CD4-positive, alpha-beta T cell treated with Interleukin-21 for 1 hour (primary cell): ENCODE data around the gene ECEL1.
"Not testable (repeated sequence)": the region's sequence is repeated elsewhere in the genome, so short reads cannot be mapped to it uniquely, and the experiment has no call there.

Experiments used
- DNase-seq: peaks from one replicate; pipeline ENCODE4 v3.0.0-alpha.2; 2020

The ECEL1 gene, protein sequence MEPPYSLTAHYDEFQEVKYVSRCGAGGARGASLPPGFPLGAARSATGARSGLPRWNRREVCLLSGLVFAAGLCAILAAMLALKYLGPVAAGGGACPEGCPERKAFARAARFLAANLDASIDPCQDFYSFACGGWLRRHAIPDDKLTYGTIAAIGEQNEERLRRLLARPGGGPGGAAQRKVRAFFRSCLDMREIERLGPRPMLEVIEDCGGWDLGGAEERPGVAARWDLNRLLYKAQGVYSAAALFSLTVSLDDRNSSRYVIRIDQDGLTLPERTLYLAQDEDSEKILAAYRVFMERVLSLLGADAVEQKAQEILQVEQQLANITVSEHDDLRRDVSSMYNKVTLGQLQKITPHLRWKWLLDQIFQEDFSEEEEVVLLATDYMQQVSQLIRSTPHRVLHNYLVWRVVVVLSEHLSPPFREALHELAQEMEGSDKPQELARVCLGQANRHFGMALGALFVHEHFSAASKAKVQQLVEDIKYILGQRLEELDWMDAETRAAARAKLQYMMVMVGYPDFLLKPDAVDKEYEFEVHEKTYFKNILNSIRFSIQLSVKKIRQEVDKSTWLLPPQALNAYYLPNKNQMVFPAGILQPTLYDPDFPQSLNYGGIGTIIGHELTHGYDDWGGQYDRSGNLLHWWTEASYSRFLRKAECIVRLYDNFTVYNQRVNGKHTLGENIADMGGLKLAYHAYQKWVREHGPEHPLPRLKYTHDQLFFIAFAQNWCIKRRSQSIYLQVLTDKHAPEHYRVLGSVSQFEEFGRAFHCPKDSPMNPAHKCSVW

DNA sequence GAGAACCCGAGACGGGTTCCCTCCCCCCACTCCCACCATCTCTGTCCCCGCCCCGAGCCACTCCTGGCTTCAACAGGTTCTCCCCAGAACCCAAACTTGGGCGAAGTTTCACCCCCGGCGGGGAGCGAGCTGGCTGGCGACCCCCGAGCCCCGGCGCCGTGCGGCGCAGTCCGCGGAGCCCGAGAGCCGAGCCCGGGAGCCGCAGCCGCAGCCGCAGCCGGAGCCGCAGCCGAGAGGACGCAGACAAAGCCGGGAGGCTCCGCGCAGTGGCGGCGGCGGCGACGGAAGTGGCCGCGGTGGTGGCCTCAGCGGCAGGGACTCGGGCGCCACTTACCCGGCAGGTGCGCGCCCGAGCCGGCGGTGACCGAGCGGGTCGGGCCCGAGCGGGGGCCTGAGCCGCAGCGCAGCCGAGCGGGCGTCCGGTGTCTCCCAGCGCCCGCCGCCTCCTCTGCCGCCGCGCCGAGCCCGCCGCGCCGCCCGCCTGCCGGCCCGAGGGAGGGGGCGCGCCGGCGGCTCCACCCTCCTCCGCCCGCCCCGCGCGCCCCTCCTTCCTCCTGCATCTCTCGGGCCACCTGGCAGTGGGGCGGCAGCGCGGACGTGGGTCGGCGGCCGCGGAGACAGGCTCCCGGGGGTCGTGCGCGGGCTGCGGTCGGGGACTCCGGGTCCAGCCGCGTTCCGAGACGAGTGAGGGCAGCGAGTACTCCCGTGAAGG is at the start of gene ECEL1:
Gene ECEL1 (minus strand): TSS at position 450 of the 712 bp plus-strand sequence. CDS start 1,181 bp downstream, outside the sequence.
- no peak for DNase-seq

DNA sequence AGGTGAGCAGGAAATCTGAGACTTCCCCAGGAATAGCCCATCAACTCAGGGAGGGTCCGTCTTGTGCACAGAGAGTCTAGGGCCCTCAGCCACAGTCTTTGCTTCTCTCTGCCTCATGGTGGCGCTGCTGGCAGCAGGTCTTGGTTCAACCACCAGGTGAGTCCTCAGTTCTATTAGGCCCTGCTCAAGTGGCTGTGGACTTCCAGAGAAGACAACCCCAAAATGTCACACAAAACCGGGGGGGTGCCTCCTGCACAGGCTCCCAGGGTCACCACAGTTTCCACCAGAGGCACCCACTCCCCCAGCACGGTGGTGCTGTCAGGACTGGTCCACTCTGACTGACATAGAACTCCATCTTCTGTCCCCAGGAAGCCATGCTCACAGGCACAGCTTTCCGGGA is 49.4 kb upstream of the ECEL1 start:
- DNase-seq, result no peak

DNA sequence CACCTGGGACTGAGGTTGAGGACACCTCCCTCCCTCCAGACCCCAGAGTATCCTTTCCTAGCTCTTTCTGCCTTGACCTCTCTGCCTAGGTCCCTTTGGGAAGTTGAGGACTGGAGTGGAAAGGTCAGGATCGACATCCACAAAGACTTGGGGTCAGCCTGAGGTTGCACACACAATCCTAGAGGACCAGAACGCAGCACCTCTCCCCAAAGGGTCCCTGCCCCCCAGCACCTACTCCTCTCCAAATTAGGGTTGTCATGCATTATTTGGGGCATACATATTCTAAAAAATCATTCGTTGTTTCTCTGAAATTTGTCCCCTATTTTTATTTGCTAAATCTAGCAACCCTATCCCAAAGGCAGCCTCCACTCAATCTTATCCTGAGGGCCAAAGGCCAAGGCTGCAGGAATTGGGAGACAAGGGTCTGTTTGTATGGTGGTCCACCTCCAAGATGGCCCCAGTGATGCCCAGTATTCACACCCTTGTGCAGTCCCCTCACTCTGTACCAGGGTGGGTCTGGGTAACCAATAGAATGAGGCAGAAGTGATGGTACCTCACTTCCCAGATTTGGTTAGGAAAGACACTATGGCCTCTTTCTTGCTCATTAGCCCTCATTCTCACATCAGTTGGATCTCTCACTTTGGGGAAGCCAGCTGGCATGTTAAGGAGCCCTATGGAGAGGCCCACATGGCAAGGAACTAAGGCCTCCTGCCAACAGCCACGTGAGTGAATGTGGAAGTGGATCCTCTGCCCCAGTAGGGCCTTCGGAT is 48.3 kb upstream of the ECEL1 start:
- no peak for DNase-seq

DNA sequence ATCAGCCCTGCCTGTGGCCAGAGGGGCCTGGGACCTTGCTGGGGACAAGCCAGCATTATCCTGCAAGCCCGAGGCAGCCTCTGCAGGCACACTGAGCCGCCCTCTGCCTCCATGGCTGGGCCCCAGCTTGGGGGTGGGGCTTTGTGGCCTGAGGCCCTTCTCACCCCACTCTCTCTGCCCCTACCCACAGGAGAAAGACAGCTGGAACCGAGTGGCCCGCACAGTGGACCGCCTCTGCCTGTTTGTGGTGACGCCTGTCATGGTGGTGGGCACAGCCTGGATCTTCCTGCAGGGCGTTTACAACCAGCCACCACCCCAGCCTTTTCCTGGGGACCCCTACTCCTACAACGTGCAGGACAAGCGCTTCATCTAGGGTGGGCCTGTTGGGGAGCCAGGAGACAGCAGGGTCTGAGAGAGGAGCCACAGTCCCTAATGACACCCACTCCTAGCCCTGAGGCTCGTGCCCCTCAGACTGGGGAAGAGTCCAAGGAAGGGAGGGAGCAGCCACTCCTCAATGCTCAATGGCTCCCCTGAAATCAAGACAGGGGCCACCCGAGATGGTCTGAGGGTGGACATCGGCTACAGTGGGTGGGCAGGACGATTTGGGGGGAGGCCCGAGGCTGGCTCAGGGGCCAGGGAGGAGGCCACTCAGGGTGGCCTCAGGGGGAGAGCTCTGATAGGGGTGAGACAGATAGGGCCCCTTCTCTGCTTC is 47.5 kb upstream of the ECEL1 start:
- no peak for DNase-seq

DNA sequence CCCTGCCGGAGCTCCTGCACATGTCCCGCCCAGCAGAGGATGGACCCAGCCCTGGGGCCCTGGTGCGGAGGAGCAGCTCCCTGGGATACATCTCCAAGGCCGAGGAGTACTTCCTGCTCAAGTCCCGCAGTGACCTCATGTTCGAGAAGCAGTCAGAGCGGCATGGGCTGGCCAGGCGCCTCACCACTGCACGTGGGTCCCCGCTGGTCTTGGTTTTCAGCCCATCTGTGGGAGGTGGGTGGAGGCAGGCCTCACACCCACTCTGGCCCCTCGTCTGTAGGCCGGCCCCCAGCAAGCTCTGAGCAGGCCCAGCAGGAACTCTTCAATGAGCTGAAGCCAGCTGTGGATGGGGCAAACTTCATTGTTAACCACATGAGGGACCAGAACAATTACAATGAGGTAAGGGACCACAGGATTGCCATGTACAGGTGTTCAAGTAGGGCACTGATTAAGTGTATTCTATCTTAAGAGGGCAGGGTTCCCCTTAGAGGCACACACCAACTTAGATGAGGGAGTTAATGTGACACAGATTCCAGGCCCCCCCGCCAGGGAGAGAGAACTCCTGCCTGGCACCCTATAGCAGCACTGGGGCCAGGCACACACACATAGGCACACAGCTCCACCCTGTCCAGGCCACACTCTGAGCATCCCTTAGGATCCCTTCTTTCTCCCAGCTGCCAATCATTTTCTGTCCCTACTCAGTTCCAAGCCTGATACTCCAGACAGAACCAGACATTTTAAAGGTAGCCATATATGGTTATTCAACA is 46.5 kb upstream of the ECEL1 start:
- no peak for DNase-seq

DNA sequence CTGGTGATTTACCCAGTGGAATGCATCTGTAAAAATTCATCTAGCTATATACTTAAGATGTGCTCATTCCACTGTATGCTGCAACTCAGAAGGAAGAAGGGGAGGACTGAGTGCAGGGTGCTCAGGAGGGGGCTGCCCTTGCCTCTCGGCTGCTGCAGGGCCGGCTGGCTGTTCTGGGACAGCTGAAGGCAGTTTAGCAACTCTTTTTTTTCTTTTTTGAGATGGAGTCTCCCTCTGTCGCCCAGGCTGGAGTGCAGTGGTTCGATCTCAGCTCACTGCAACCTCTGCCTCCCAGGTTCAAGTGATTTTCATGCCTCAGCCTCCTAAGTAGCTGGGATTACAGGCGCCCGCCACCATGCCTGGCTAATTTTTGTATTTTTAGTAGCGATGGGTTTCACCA is 45.2 kb upstream of the ECEL1 start:
- DNase-seq, result not testable (repeated sequence)

DNA sequence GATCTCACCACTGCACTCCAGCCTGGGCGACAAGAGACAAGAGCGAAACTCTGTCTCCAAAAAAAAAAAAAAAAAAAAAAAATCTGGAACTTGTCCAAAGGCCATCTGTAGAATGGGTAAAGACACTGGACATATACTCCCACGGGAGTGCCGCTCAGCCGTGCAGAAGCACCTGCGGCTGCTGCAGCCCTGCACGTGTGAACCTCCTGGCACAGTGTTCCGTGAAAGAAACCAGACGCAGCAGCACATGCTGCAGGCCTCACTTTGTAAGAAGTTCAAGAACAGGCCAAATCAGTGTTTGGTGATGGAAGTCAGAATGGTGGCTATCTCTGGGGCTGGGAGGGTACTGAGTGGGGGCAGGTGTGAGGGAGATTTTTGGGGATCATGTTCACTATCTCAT is 44.8 kb upstream of the ECEL1 start:
- DNase-seq, result no peak

DNA sequence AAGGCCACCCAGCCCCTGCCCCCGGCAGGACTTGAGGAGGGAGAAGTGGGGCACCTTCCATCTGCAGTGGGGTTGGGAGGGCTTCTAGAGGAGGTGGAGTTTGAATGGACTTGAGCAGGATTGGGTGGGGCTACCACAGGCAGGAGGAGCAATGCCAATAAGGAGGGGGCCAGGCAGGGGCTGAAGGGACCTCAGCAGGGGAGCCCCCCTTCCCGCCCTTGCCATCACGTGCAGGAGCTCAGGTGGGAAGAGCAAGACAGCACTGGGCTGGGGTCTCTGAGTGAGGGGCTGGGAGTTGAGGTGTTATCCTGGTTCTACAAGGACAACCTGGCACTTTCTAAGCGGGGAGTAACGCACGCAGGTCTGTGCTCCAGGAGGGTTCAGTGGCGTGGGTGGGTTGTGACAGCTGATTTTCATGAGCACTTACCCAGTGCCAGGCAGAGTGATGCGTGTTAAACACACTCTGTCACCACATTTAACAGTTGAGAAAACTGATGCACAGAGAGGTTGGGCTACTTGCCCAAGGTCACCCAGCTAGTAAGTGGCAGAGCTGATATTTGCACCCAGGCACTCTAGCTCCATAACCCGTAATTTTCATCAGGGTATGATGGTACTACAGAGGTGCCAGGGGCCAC is 43.1 kb upstream of the ECEL1 start:
- no peak for DNase-seq

DNA sequence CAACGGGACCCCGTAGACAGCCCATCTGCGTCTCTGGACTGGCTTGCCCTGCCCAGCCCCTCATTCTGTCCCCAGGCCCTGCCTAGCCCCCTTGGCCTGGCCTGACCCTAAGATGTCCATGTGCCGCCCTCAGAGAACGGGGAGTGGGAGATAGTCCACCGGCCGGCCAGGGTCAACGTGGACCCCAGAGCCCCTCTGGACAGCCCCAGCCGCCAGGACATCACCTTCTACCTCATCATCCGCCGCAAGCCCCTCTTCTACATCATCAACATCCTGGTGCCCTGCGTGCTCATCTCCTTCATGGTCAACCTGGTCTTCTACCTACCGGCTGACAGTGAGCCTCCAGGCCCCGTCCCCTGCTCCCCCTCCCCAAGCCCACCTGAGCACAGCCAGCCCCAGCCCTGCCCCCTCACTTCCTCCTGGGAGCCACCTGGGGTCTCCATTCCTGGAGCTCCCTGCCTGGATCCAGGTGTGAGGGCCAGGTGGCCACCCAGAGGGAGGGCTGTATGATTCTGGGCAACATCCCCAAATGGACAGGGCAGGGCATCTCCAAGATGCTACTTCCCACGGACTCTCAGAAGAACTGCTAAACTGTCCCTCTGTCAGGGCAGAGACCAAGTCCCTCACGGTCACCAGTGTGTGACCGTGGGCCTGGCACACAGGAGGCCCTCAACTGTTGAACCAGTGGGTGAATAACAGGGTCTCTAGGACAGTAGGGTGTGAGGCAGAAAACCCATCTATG is 42.3 kb upstream of the ECEL1 start:
- no peak for DNase-seq

DNA sequence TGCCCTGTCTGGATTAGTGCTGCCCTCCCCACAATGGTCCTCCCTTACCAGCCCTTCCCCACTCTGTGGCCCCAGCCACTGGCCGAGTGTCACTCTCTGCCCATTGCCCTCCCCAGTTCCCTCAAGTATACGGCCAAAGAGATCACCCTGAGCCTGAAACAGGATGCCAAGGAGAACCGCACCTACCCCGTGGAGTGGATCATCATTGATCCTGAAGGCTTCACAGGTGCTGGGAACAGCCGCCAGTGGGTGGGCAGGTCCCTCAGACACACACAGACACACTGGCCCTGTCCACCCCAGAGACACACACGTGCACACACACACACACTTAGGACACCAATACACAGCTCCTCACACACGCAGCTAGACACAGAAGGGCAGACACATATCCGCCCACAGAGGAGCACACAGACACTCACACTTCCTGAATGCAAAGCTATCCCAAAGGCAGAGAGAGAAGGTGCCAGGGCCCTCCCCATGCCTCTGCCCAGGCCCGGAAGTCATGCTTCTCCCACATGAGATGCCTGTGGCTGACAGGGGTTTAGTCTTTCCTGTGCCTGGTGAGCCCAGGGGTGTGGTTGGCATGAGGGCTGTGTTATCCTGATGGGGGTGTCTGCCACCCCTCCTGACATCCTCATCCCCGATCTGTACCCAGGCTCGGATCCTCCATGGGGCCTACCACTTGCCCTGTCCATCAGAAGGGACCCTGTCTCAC is 41.3 kb upstream of the ECEL1 start:
- DNase-seq, result no peak

DNA sequence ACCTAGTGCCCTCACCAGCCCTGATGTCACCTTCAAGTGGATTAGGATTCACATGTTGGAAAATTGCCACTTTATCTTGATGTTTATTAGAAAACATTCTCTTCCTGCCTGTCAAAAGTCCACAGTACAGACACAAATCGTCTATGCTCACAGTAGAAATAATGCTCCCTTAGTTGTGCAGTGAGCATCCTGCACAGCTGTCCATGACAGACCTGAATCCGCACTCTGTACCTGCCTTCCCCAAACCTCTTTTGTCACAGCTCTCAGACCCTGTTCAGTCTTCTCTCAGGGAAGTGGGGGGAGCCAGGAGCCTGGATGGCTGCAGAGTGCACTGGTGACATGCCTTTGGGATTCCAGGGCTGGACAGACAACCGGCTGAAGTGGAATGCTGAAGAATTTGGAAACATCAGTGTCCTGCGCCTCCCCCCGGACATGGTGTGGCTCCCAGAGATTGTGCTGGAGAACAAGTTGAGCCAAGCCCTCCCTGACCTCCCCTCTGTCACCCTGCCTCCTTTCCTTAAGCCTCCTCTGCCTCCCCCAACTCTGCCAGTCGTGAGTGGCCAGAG is 40.4 kb upstream of the ECEL1 start:
- no peak for DNase-seq

DNA sequence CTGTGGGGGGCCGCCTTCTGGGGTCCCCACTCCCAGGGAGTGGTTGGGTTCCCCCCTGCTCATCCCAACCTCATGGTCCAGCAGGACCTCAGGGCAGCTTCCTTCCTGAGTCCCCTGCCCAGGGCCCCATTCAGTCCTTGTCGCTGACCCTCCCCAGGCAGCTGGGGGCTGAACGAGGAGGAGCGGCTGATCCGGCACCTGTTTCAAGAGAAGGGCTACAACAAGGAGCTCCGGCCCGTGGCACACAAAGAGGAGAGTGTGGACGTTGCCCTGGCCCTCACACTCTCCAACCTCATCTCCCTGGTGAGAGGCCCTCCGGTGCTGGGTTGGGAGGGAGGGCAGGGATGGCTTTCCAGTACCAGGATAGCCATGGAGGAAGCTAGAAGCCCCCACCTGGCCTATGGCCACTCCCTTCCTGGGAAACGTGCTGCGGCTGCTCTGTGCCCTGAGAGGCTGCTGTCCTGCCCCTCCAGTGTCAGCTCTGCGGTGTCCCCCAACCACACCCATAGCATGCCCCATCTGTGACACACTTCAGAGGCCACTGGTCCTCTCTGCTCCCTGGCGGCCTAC is 38.8 kb upstream of the ECEL1 start:
- DNase-seq, result no peak

DNA sequence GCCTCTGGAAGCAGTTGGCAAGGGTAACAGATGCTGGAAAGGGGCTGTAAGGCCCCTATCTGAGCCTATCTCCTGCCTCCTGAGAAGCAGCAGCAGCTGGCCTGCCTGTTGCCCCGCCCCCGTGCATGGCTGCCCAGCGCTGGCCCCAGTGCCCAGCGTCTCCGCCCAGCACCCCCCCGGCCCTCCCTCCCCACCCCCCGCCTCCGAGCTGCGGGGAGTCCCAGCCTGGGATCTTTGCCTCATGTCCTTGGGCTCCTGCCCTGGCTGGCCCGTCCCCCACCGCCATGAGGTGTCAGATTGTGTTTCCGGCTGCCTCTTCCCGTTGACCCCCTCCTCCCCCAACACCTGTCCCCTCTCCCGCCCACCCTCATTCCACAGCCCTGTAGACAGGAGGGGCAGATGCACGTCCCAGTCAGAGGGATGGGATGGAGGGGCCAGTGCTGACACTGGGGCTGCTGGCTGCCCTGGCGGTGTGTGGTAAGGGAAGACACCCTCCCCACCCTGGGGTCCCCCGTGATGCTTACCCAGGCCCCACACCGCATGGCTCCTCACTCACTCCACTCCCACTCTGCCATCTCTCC is 38.2 kb upstream of the ECEL1 start, which contains the start of gene CHRND:
Gene CHRND (plus strand): TSS at position 370 of the 581 bp plus-strand sequence. CDS start 56 bp downstream, at position 426.
- DNase-seq, result no peak

DNA sequence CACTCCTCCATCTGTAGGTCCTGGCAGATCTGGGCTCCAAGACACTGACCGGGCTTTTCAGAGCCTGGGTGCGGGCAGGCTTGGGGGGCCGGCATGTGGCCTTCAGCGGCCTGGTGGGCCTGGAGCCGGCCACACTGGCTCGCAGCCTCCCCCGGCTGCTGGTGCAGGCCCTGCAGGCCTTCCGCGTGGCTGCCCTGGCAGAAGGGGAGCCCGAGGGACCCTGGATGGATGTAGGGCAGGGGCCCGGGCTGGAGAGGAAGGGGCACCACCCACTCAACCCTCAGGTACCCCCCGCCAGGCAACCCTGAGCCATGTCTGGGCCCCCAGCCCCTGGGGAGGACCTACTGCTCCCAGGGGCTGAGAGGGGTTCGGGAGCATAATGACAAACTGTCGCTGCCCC is 37.6 kb upstream of the ECEL1 start:
- no peak for DNase-seq

DNA sequence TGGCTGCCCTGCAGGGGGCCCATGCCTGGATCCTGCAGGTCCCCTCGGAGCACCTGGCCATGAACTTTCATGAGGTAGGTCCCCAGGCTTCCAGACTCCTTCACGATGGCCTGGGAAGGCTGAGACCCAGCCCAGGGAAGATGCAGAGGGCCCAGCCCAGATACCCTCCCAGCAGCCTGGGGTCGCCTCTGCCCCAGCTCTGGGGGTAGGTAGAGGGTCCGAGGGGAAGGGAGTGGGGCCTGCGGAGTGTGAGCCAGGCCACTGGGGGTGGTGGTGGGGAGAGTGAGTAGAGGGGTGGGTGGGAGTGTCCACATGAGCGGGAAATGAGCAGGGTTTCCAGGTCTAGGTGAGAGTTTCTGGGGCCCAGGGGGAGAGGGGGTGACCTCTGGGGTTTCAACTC is 37.1 kb upstream of the ECEL1 start:
- DNase-seq, result no peak

DNA sequence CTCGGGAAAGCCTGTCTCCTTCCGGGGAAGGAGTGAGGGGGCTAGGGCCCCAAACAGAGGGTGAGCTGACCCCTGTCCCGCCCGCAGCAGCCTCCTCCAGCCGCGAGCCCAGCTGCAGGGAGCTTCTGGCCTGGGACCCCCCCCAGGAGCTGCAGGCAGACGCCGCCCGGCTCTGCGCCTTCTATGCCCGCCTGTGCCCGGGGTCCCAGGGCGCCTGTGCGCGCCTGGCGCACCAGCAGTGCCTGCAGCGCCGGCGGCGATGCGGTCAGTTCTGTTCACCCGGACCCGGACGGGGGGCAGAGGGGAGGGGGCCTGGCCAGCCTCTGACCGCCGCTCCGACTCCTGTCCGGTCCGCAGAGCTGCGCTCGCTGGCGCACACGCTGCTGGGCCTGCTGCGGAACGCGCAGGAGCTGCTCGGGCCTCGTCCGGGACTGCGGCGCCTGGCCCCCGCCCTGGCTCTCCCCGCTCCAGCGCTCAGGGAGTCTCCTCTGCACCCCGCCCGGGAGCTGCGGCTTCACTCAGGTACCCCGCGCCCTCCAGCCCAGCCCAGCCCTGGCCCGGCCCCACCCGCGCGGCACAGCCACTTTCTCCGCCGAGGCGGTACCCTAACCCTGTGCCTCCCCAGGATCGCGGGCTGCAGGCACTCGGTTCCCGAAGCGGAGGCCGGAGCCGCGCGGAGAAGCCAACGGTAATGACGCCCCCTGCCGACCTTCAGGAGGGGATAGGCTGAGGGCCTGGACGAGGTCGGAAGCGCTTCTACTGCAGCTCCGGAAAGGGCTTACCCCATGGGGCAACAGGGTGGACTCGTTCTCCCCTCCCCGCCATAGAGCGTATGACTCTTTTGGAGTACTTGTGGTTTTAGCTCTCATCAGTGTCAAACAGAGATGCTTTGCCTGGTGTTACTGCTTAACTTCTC is 36.3 kb upstream of the ECEL1 start:
- no peak for DNase-seq

DNA sequence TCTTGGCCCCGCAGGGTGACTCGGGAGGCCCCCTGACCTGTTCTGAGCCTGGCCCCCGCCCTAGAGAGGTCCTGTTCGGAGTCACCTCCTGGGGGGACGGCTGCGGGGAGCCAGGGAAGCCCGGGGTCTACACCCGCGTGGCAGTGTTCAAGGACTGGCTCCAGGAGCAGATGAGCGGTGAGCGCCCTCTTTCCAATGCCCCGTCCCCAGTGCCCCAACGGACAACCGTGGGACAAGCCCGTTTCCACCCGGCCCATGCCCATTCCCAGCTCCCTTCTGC is 35.7 kb upstream of the ECEL1 start:
- DNase-seq, result no peak
